ENCODE measurements around the gene SLC6A20. TPM values are rescaled to one million over a fixed set of nuclear protein-coding genes. Genes with fewer than 3 reads are reported as not detected.

SLC6A20 gene
- total and polyA plus RNA-seq, 2 donors from 2014 or later = 0.37 to 35.2 TPM

DNA sequence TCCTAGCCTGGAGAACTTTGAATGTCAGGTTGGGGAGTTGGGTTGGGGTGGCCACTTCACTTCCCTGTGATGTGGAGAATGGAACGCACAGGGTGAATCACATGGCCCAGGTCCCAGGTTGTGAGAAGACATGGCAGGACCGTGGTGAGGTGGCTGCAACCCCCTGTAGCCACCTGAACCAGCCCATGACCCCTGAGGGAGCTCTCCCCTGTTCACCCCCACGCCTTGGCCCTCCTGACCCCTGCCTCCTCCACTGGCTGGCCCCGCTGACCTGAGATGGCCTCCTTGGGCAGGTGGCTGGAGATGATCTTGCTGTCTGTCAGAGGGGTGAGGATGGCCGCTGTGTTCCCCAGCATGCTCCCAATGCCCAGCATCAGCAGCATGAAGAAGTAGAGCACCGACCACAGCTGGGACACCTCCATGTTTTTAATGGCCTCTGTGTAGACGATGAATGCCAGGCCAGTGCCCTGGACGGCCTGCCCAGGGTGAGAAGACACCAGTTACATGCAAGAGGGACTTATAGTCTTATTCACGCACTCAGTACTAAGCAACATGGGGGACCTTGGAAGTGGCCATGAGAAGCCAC, 31.0 kb downstream of the SLC6A20 start:
- no peaks in the 10 kb centered on the region for H3K9me3 ChIP-seq (ENCODE audit: control insufficient read depth in 2 of 3, insufficient read depth in 1 of 3, low read length in 3 of 3)
- FAIRE-seq (no peak), DNase-seq (no peak)
- H3K4me3 ChIP-seq (ENCODE audit: low read length in 3 of 3) = no peak overlapping the region
- H3K27ac ChIP-seq (ENCODE audit: low read depth in 2 of 2, low read length in 2 of 2) = no peak overlapping the region
- no peak overlapping the region for H3K9ac ChIP-seq (ENCODE audit: low read length in 3 of 3)
- intact Hi-C loops (cut with DNase I) = no loop called here
- H3K4me1 ChIP-seq (ENCODE audit: control insufficient read depth in 2 of 3, insufficient read depth in 2 of 3, low read depth in 1 of 3, low read length in 3 of 3) = no peaks in the 10 kb centered on the region
- TF ChIP-seq, protein P1, sequence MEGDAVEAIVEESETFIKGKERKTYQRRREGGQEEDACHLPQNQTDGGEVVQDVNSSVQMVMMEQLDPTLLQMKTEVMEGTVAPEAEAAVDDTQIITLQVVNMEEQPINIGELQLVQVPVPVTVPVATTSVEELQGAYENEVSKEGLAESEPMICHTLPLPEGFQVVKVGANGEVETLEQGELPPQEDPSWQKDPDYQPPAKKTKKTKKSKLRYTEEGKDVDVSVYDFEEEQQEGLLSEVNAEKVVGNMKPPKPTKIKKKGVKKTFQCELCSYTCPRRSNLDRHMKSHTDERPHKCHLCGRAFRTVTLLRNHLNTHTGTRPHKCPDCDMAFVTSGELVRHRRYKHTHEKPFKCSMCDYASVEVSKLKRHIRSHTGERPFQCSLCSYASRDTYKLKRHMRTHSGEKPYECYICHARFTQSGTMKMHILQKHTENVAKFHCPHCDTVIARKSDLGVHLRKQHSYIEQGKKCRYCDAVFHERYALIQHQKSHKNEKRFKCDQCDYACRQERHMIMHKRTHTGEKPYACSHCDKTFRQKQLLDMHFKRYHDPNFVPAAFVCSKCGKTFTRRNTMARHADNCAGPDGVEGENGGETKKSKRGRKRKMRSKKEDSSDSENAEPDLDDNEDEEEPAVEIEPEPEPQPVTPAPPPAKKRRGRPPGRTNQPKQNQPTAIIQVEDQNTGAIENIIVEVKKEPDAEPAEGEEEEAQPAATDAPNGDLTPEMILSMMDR (IDR thresholded peaks at IDR 0.05; ENCODE audit: borderline replicate concordance, extremely low read depth, insufficient read depth) = no peak
- H3K36me3 ChIP-seq (ENCODE audit: control insufficient read depth in 2 of 3, insufficient read depth in 3 of 3, low read length in 3 of 3) = no peaks in the 10 kb centered on the region
- no peaks in the 10 kb centered on the region for H3K27me3 ChIP-seq (ENCODE audit: control insufficient read depth, insufficient read depth, low read length)

DNA sequence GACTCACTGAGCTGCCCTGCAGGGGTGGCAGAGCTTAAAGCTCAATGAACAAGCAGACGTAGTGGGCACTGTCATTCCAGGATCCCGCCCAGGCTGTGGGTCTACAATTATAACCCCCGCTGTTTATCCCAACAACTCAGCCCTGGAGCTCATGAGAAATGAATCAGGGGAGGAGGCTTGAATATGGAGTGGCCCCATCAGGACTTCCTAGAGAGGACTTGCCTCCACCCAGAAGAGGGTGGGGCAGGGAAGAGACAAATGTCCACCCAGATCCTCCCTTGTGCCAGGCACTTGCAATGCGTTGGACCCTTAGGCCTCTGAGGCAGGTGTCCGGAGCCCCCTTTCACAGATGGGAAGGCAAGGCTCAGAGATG, 33.0 kb downstream of the SLC6A20 start:
- Histone ChIP-seq H3K4me3 (ENCODE audit: low read length in 3 of 3) (no peak overlapping the region), H3K27ac (ENCODE audit: low read depth in 2 of 2, low read length in 2 of 2) (no peak overlapping the region), H3K36me3 (ENCODE audit: control insufficient read depth in 2 of 3, insufficient read depth in 3 of 3, low read length in 3 of 3) (no peaks in the 10 kb centered on the region), H3K4me1 (ENCODE audit: control insufficient read depth in 2 of 3, insufficient read depth in 2 of 3, low read depth in 1 of 3, low read length in 3 of 3) (no peaks in the 10 kb centered on the region), H3K9ac (ENCODE audit: low read length in 3 of 3) (no peak overlapping the region), H3K27me3 (ENCODE audit: control insufficient read depth, insufficient read depth, low read length) (no peaks in the 10 kb centered on the region), H3K9me3 (ENCODE audit: control insufficient read depth in 2 of 3, insufficient read depth in 1 of 3, low read length in 3 of 3) (no peaks in the 10 kb centered on the region)
- intact Hi-C loops (cut with DNase I) = no loop called here
- DNase-seq = no peak
- no peak for FAIRE-seq
- TF ChIP-seq, protein P1 (IDR thresholded peaks at IDR 0.05; ENCODE audit: borderline replicate concordance, extremely low read depth, insufficient read depth) = no peak

DNA sequence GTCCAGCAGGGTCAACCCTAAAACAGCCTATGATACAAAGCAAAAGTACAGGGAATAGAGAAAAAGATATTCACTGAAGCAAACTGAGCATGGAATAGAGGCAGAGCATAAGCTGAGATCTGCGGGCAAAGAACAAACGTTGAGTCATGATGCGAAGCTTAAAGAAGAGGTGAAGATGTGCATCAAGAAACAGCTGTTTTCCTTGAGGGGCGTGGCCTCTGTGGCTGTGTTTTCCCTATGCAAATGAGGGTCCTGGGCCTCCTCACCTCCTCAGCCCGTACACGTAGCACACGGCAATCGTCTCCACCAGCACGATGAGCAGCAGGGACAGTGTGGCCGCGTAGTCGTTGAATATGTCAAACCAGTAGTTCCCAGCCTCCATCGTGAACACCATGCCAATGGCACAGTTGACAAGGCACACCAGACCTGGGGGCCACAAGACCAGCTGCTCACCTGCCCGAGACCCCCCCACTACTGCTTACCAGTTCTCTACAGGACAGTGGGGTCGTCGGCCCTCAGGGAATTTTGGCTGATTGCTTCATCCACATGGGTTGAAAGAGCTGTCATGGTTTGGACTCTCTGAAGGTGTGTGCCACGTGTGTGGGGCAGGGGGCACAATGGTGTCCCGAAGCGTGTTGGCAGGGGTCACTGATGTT, 33.6 kb downstream of the SLC6A20 start:
- H3K4me1 ChIP-seq (ENCODE audit: control insufficient read depth in 2 of 3, insufficient read depth in 2 of 3, low read depth in 1 of 3, low read length in 3 of 3) = no peaks in the 10 kb centered on the region
- H3K27ac ChIP-seq (ENCODE audit: low read depth in 2 of 2, low read length in 2 of 2) = no peak overlapping the region
- DNase-seq = no peak
- no peaks in the 10 kb centered on the region for H3K36me3 ChIP-seq (ENCODE audit: control insufficient read depth in 2 of 3, insufficient read depth in 3 of 3, low read length in 3 of 3)
- no peaks in the 10 kb centered on the region for H3K9me3 ChIP-seq (ENCODE audit: control insufficient read depth in 2 of 3, insufficient read depth in 1 of 3, low read length in 3 of 3)
- no peak for FAIRE-seq
- TF ChIP-seq, protein P1 (IDR thresholded peaks at IDR 0.05; ENCODE audit: borderline replicate concordance, extremely low read depth, insufficient read depth) = no peak
- H3K4me3 ChIP-seq (ENCODE audit: low read length in 3 of 3) = no peak overlapping the region
- no peaks in the 10 kb centered on the region for H3K27me3 ChIP-seq (ENCODE audit: control insufficient read depth, insufficient read depth, low read length)
- intact Hi-C loops (cut with DNase I) = no loop called here
- no peak overlapping the region for H3K9ac ChIP-seq (ENCODE audit: low read length in 3 of 3)

Data from kidney (tissue), 14 donors.